OCI-LY3 (cell line): ENCODE data around the gene FRMD8.

Experiments
- H2AFZ ChIP-seq: fragments of 200-600, 300-600 bp; shearing (Covaris generic); 2 replicates; pipeline ENCODE4 v1.6.0; 2014; ENCODE audit warnings: antibody characterized with exemption, low read depth, low read length
- H3K27ac ChIP-seq: fragments of 200-600, 300-600 bp; sonication (generic); 2 replicates; pipeline ENCODE4 v1.5.1; 2014; ENCODE audit warnings: mild to moderate bottlenecking, low read length, moderate library complexity, mixed read lengths
- H3K27me3 ChIP-seq: fragments of 200-600, 300-600 bp; sonication (generic); 2 replicates; pipeline ENCODE4 v1.6.1; 2014; ENCODE audit warnings: low read depth, low read length, mixed read lengths
- H3K36me3 ChIP-seq: fragments of 200-600, 300-600 bp; sonication (generic); replicated peaks from 2 replicates; pipeline ENCODE3; 2014; ENCODE audit warnings: low read depth, low read length, mixed read lengths
- H3K4me1 ChIP-seq: fragments of 300-600, 200-600 bp; sonication (generic); 2 replicates; pipeline ENCODE4 v1.6.1; 2014; ENCODE audit warnings: low read length, mixed read lengths
- H3K4me2 ChIP-seq: fragments of 200-600, 300-600 bp; sonication (generic); 2 replicates; pipeline ENCODE4 v1.6.1; 2014; ENCODE audit warnings: low read length, mixed read lengths
- H3K4me3 ChIP-seq: fragments of 300-600, 200-600 bp; sonication (generic); 2 replicates; pipeline ENCODE4 v1.5.1; 2014; ENCODE audit warnings: antibody characterized with exemption, mild to moderate bottlenecking, low read length, moderate library complexity
- H3K79me2 ChIP-seq: fragments of 300-600, 200-600 bp; shearing (Covaris generic); 2 replicates; pipeline ENCODE4 v1.6.1; 2014; ENCODE audit warnings: mild to moderate bottlenecking, low read length, mixed read lengths
- H3K9ac ChIP-seq: fragments of 300-600, 200-600 bp; shearing (Covaris generic); 2 replicates; pipeline ENCODE4 v1.6.0; 2014; ENCODE audit warnings: mild to moderate bottlenecking, low read length, moderate library complexity
- H3K9me3 ChIP-seq: fragments of 200-600, 300-600 bp; shearing (Covaris generic); 2 replicates; pipeline ENCODE4 v1.6.1; 2014; ENCODE audit warnings: low read length, mixed read lengths; ENCODE audit not compliant: insufficient read depth
- H4K20me1 ChIP-seq: fragments of 200-600, 300-600 bp; sonication (generic); 2 replicates; pipeline ENCODE4 v1.6.1; 2016; ENCODE audit warnings: low read length, mixed read lengths; ENCODE audit not compliant: insufficient read depth
- EZH2phosphoT487 ChIP-seq: fragments of 200-600 bp; shearing (Covaris generic); IDR thresholded peaks from 2 replicates; pipeline ENCODE4 v1.6.1; 2018; ENCODE audit warnings: antibody characterized with exemption, mixed run types, low read depth
- TF ChIP-seq, protein P1 (sequence below): fragments of 200-600, 300-600 bp; sonication (generic); IDR thresholded peaks from 2 replicates; pipeline ENCODE4 v1.5.1; 2014; ENCODE audit warnings: antibody characterized with exemption, low read length, low read depth

The FRMD8 gene

DNA sequence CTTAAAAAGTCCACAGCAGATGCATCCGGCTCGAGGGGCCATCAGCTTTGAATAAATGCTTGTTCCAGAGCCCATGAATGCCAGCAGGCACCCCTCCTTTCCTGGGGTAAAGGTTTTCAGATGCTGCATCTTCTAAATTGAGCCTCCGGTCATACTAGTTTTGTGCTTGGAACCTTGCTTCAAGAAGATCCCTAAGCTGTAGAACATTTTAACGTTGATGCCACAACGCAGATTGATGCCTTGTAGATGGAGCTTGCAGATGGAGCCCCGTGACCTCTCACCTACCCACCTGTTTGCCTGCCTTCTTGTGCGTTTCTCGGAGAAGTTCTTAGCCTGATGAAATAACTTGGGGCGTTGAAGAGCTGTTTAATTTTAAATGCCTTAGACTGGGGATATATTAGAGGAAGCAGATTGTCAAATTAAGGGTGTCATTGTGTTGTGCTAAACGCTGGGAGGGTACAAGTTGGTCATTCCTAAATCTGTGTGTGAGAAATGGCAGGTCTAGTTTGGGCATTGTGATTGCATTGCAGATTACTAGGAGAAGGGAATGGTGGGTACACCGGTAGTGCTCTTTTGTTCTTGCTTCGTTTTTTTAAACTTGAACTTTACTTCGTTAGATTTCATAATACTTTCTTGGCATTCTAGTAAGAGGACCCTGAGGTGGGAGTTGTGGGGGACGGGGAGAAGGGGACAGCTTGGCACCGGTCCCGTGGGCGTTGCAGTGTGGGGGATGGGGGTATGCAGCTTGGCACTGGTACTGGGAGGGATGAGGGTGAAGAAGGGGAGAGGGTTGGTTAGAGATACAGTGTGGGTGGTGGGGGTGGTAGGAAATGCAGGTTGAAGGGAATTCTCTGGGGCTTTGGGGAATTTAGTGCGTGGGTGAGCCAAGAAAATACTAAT, 38.0 kb downstream of the FRMD8 start:
- TF ChIP-seq, protein P1, sequence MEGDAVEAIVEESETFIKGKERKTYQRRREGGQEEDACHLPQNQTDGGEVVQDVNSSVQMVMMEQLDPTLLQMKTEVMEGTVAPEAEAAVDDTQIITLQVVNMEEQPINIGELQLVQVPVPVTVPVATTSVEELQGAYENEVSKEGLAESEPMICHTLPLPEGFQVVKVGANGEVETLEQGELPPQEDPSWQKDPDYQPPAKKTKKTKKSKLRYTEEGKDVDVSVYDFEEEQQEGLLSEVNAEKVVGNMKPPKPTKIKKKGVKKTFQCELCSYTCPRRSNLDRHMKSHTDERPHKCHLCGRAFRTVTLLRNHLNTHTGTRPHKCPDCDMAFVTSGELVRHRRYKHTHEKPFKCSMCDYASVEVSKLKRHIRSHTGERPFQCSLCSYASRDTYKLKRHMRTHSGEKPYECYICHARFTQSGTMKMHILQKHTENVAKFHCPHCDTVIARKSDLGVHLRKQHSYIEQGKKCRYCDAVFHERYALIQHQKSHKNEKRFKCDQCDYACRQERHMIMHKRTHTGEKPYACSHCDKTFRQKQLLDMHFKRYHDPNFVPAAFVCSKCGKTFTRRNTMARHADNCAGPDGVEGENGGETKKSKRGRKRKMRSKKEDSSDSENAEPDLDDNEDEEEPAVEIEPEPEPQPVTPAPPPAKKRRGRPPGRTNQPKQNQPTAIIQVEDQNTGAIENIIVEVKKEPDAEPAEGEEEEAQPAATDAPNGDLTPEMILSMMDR = no peak
- no peak for TF ChIP-seq EZH2phosphoT487
- Histone ChIP-seq H3K9me3 (no peaks in the 10 kb centered on the region), H3K79me2 (peaks cover 96% of the 10 kb centered on the region), H3K4me2 (peak overlapping the region; percentile 92), H4K20me1 (peaks cover 63% of the 10 kb centered on the region), H3K27ac (peak overlapping the region; percentile 97), H3K36me3 (peaks cover 61% of the 10 kb centered on the region), H3K4me1 (peaks cover 56% of the 10 kb centered on the region), H2AFZ (no peak overlapping the region), H3K4me3 (peak overlapping the region; percentile 82), H3K9ac (peak overlapping the region; percentile 96), H3K27me3 (no peaks in the 10 kb centered on the region)

DNA sequence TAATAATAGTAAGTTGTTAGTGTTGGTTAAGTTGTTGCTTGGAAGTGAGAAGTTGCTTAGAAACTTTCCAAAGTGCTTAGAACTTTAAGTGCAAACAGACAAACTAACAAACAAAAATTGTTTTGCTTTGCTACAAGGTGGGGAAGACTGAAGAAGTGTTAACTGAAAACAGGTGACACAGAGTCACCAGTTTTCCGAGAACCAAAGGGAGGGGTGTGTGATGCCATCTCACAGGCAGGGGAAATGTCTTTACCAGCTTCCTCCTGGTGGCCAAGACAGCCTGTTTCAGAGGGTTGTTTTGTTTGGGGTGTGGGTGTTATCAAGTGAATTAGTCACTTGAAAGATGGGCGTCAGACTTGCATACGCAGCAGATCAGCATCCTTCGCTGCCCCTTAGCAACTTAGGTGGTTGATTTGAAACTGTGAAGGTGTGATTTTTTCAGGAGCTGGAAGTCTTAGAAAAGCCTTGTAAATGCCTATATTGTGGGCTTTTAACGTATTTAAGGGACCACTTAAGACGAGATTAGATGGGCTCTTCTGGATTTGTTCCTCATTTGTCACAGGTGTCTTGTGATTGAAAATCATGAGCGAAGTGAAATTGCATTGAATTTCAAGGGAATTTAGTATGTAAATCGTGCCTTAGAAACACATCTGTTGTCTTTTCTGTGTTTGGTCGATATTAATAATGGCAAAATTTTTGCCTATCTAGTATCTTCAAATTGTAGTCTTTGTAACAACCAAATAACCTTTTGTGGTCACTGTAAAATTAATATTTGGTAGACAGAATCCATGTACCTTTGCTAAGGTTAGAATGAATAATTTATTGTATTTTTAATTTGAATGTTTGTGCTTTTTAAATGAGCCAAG, 38.9 kb downstream of the FRMD8 start:
- Histone ChIP-seq H3K27me3 (no peaks in the 10 kb centered on the region), H2AFZ (no peak overlapping the region), H3K9me3 (no peaks in the 10 kb centered on the region), H3K27ac (peak overlapping the region; percentile 97), H3K4me3 (peak overlapping the region; percentile 82), H3K4me2 (peak overlapping the region; percentile 92), H3K36me3 (peaks cover 62% of the 10 kb centered on the region), H3K4me1 (peaks cover 56% of the 10 kb centered on the region), H3K79me2 (peaks cover 96% of the 10 kb centered on the region), H4K20me1 (peaks cover 72% of the 10 kb centered on the region), H3K9ac (peak overlapping the region; percentile 96)
- no peak for TF ChIP-seq EZH2phosphoT487
- TF ChIP-seq, protein P1 = peak; percentile 9; the same call in 1 of the 2 replicates

DNA sequence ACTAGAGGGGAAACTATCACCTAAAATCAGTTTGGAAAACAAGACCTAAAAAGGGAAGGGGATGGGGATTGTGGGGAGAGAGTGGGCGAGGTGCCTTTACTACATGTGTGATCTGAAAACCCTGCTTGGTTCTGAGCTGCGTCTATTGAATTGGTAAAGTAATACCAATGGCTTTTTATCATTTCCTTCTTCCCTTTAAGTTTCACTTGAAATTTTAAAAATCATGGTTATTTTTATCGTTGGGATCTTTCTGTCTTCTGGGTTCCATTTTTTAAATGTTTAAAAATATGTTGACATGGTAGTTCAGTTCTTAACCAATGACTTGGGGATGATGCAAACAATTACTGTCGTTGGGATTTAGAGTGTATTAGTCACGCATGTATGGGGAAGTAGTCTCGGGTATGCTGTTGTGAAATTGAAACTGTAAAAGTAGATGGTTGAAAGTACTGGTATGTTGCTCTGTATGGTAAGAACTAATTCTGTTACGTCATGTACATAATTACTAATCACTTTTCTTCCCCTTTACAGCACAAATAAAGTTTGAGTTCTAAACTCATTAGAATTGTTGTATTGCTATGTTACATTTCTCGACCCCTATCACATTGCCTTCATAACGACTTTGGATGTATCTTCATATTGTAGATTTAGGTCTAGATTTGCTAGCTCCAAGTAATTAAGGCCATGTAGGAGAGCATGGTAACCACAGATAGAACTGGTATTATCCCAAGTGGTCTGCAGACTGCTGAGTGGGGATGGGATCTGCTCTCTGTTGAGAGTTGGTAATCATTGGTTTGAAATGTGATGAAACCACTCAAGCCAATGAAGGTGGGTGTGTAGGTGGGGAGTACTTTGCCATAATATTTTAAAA, 39.8 kb downstream of the FRMD8 start:
- TF ChIP-seq, protein P1 = no peak
- TF ChIP-seq EZH2phosphoT487 = no peak; the same call in 1 of the 2 replicates
- Histone ChIP-seq H3K9me3 (no peaks in the 10 kb centered on the region), H3K4me1 (peaks cover 55% of the 10 kb centered on the region), H4K20me1 (peaks cover 80% of the 10 kb centered on the region), H3K9ac (peak overlapping the region; percentile 96), H3K27me3 (no peaks in the 10 kb centered on the region), H2AFZ (no peak overlapping the region), H3K36me3 (peaks cover 64% of the 10 kb centered on the region), H3K27ac (peak overlapping the region; percentile 97), H3K4me2 (peak overlapping the region; percentile 92), H3K79me2 (peaks cover 98% of the 10 kb centered on the region), H3K4me3 (peak overlapping the region; percentile 82)
